Caki2 (cell line): ENCODE data around the gene COL9A3. TPM values are rescaled to one million over a fixed set of nuclear protein-coding genes. Genes with fewer than 3 reads are reported as not detected.
A peak's percentile ranks its signal among the peaks of the same experiment; 100 is the strongest.

ENCODE experiments used
- DNase-seq: peaks from one replicate; pipeline ENCODE4 v3.0.0-alpha.2; 2015; ENCODE audit warnings: low read depth
- in situ Hi-C: cut with HindIII; loops from 2 replicates; pipeline ENCODE4 v1.10.0; 2016; ENCODE audit warnings: low sequenced_read_pairs, low pct_unique_long_range_greater_than_20kb, mixed read lengths
- total RNA-seq: library from RNA; depleted of rRNA; stranded (reverse); fragments of >200 nt; shearing (Covaris generic); gene quantifications from 2 replicates; pipeline ENCODE4 v1.2.3, GENCODE V29; 2014; ENCODE audit warnings: low replicate concordance

The COL9A3 gene
- total RNA-seq, 1 experiment from 2014 or later, result not detected

DNA sequence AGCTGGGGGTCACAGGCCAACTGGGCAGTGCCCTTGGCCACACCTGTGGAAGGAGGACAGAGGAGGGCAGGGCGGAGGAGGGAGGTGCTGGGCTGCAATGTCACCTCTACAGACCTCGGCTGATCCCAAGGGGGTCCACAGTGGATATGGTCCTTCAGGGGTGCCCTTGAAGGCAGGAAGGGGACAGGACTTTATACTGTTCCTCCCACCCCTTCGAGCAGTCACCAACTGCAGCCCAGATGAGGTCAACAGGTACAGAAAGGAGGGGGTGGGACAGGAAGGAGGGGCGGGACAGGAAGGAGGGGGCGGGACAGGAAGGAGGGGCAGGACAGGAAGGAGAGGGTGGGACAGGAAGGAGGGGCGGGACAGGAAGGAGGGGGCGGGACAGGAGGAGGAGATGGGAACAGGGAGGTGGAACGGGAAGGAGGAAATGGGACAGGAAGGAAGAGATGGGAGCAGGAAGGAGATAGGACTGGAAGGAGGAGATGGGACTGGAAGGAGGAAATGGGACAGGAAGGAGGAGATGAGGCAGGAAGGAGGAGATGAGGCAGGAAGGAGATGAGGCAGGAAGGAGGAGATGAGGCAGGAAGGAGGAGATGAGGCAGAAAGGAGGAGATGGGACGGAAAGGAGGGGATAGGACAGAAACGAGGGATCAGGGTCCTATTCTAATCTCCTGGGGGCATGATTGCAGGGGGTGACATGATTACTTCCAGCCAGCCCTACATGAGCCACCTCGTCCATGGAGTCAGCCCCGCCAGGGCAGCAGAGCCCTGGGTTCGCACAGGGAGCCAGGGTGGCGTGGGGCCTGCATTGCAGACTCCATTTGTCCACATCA lies 39.9 kb upstream of the COL9A3 start:
- no peak for DNase-seq
- in situ Hi-C loops, result no loop called here

DNA sequence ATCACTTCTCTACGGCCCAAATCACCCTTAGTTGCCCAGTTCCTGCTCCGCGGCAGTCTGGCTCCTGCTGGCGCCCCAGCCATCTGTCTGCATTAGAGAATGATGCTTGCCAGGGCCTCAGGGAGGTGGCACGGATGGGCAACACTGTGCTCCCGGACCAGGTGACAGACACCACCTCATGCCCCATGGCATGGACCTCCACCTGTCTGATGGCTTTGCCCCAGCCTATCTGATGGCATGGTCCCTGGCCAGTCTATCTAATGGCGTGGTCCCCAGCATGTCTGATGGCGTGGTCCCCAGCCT lies 39.4 kb upstream of the COL9A3 start:
- DNase-seq, result no peak
- in situ Hi-C loops, result no loop called here

DNA sequence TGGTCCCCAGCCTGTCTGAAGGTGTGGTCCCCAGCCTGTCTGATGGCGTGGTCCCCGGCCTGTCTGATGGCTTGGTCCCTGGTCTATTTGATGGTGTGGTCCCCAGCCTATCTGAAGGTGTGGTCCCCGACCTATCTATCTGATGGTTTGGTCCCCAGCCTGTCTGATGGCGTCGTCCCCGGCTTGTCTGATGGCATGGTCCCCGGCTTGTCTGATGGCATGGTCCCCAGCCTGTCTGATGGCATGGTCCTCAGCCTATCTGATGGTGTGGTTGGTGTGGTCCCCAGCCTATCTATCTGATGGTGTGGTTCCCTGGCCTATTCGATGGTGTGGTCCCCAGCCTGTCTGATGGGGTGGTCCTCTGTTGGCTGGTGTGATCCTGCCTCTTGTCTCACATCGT lies 38.8 kb upstream of the COL9A3 start:
- in situ Hi-C loops, result no loop called here

DNA sequence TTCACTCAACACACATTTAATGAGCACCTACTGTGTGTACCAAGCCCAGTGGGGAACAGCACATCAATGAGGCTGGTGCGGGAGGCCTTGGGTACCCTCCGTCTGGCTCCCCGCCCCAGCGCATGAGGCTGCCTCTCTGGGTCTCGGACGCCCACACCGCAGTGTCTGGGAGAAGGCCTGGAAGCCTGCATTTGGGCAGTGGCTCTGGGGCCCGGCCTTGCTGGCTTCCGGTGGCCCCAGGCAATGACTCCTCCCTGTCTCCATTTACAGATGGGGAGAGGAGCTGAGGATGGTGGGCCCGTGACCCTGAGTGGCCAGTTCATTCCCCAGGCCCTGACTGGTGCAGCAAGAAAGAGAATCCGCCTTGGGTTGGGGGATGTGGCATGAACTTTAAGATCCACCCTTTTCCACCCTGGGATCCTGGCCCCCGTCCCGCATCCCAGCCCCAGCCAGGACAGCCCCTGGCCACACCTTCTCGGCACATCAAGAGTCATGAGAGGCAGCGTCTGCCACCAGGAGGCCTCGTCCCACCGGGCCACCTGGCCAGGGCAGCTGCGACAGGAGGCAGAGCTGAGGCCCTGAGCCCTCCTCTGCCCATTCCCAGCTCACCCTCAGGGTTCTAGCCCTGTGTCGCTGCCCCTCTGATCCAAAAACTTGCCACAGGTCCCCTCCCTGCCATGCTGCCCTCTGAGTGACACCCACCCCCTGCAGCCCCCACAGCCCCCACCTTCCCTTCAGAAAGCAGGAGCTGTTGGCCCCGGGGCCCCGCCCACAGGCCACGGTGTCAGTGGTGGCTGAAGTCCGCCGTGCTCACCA lies 38.0 kb upstream of the COL9A3 start:
- in situ Hi-C loops, result no loop called here

More for the DNA sequence above, 38.8 kb upstream of the COL9A3 start:
- no peak for DNase-seq

DNA sequence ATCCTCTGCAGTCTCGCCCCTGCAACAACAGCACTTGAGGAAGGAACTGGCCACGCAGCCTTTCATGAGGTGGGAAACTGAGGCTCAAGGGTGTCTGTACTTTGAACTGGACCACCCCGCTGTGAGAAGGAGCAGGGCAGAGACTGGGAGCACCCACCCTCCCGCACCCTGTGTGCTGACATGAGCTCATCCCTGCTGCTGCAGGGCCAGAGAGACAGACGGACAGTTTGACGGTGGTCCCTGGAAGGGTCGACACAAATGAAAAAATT lies 37.5 kb upstream of the COL9A3 start:
- DNase-seq, result no peak
- in situ Hi-C loops, result no loop called here

More for the DNA sequence above, 38.0 kb upstream of the COL9A3 start:
- no peak for DNase-seq

GRCh38 chr20:62780204-62780603 lies 36.6 kb upstream of the COL9A3 start:
- in situ Hi-C loops, result no loop called here
- DNase-seq, result no peak

- no peak for DNase-seq
- in situ Hi-C loops, result no loop called here
Measured at GRCh38 chr20:62780696-62781095, 36.2 kb upstream of the COL9A3 start.

GRCh38 chr20:62782149-62782892 lies 34.5 kb upstream of the COL9A3 start:
- in situ Hi-C loops, result no loop called here
- DNase-seq, result no peak

DNA sequence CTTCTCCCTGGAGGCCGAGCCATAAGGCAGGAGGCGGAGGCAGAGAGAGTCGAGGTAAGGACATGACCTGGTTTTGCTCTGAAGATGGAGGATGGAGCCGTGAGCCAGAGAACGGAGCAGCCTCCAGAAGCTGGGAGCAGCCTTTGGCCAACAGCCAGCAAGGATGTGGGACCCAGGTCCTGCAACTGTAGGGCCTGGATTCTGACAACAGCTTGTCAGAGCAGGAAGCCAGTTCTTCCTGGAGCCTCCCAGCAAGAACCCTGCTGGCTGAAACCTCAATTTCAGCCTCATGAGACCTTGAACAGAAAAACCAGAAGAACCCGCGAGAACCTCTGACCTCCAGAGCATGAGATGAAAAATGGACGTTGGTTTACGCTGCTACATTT lies 34.0 kb upstream of the COL9A3 start:
- in situ Hi-C loops, result no loop called here
- DNase-seq, result no peak

DNA sequence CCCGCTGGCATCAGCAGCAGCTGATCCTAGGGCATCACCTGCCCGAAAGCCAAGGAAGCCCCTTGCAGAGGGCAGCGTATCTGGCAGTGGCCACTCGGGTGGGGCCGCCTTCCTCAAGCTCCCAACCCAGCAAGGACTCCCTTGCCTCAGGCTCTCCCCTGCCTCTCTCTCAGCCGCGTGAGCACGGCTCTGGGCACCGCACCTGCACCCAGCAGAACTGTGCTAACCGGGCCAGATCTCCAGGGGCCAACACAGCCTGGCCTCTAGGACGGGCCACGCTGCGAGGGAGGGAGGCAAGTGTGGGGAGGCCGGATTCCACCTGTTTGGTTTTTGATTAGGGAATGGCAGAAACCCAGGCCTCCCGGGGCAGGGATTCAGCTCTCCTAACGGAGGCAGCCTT lies 32.4 kb upstream of the COL9A3 start:
- in situ Hi-C loops, result no loop called here
- no peak for DNase-seq

GRCh38 chr20:62785393-62785792 lies 31.5 kb upstream of the COL9A3 start:
- in situ Hi-C loops, result no loop called here
- no peak for DNase-seq

- no peak for DNase-seq
- in situ Hi-C loops, result no loop called here
Measured at GRCh38 chr20:62786157-62786556, 30.7 kb upstream of the COL9A3 start.

DNA sequence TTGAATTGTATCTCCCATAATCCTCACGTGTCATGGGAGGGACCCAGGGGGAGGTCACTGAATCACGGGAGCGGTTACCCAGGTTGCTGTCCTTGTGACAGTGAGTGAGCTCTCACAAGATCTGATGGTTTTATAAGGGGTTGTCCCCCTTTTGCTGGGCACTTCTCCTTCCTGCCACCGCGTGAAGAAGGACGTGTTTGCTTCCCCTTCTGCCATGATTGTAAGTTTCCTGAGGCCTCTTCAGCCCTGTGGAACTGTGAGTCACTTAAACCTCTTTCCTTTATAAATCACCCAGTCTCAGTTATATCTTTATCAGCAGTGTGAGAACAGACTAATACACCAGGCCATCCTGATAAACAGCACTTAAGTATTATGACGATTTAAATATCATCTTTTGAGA lies 29.5 kb upstream of the COL9A3 start:
- DNase-seq, result no peak
- in situ Hi-C loops, result no loop called here

- in situ Hi-C loops, result no loop called here
- no peak for DNase-seq
Measured at GRCh38 chr20:62787866-62788265, 29.0 kb upstream of the COL9A3 start.

DNA sequence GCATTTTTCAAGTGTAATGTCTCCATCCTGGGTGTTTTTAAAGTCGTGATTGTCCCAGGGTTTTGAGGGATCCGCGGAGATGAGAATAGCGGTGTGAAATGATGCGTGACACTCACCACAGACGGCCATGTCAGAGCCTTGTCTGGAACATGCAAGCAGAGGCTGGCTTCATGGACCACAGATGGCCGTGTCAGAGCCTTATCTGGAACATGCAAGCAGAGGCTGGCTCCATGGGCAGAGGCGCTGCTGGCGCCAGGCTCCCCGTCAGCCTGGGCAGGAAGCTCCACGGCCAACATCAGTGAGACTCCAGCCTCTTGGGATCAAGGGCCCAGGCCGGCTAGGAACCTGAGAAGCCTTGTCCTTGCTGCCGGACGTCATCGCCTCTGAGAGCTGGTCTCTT lies 28.2 kb upstream of the COL9A3 start:
- no peak for DNase-seq
- in situ Hi-C loops, result no loop called here

DNA sequence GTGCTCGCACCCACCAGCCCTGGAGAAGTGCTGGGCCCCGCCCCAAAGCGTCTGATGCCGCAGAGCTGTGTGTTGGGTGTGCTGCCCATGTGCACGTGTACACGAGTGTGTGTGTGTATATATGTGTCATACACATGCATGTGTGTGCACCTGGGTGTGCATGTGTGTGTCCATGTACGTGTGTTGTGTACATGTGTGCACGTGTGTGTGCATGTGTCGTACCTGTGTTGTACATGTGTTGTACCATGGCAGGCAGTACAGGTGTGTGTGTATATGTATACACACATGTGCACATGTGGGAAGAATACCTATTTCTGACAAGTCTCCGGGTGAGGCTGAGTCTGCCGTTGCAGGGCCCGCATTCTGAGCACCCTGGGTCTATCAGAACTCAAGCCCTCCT lies 26.8 kb upstream of the COL9A3 start:
- no peak for DNase-seq
- in situ Hi-C loops, result no loop called here

- in situ Hi-C loops, result no loop called here
Measured at GRCh38 chr20:62791301-62792181, 25.3 kb upstream of the COL9A3 start.

DNA sequence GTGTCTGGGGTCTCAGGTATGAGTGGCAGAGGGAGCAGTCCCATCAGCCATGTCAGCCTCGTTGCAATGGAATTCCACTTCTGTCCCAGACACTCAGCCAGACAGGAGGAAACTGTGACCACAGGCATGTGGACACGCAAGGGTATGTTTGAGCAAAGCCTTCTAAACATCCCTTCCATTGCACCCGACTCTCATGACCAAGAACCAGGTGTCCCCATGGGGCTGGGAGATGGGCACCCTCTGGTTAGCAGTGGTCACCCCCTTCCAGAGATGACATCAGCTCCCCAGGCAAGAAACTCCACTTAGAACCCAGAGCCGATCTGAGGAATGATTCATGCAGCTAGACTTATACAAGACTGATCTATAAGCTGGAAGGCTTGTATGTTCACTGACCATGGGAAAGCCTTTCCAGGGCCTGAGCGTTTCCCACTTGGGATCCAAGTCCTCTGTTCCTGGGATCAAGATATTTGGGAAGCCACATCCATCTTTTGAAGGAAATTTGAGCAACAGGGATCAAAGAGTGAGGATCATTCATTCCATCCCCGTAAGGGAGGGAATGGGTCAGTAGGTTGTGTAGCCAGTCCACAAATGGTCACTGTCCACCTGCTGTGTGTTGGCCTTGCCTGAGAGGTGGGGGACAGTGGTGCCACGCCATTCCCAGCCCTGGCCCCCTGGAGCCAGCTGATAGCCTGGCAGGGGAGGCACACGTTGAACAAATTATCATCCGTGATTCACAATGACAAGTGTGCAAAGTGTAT lies 24.5 kb upstream of the COL9A3 start:
- in situ Hi-C loops, result no loop called here
- DNase-seq, result no peak

More at GRCh38 chr20:62791301-62792181, 25.3 kb upstream of the COL9A3 start:
- DNase-seq, result peak; percentile 81
